Activated T-cell treated with anti-CD3 and anti-CD28 coated beads, Interleukin-2, amount 50 U/mL, for 48 hours (primary cell): Measurements from ENCODE around the gene TOP3B.
"Not testable (repeated sequence)": the region's sequence is repeated elsewhere in the genome, so short reads cannot be mapped to it uniquely, and the experiment has no call there.

Experiments used
- DNase-seq, 2 experiments: peaks; one replicate each; pipeline ENCODE4 v3.0.0-alpha.2; 2020

TOP3B gene

DNA sequence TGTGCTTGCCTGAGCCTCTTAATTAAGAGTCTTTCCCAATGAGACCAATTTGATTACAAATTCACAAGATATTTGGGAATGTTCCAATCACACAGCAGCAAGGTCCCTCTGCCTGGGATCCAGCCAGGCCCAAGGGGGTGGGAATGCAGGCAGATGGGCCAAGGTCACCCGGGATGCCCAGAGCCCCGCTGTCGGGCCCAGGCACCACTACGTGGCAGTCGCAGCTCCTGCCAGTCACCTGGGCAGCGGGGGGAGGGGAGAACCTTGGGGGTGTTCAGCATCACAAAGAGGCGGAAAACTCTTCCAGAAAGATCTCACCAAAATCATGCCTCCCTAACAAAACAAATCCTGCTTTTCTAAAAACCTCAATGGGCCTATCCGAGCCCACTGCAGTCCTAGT lies 60.9 kb downstream of the TOP3B start:
- no peak for DNase-seq

- DNase-seq, result no peak
Measured at GRCh38 chr22:21921184-21921721, 61.3 kb downstream of the TOP3B start.

GRCh38 chr22:21920341-21921183 lies 62.0 kb downstream of the TOP3B start:
- DNase-seq, result no peak

DNA sequence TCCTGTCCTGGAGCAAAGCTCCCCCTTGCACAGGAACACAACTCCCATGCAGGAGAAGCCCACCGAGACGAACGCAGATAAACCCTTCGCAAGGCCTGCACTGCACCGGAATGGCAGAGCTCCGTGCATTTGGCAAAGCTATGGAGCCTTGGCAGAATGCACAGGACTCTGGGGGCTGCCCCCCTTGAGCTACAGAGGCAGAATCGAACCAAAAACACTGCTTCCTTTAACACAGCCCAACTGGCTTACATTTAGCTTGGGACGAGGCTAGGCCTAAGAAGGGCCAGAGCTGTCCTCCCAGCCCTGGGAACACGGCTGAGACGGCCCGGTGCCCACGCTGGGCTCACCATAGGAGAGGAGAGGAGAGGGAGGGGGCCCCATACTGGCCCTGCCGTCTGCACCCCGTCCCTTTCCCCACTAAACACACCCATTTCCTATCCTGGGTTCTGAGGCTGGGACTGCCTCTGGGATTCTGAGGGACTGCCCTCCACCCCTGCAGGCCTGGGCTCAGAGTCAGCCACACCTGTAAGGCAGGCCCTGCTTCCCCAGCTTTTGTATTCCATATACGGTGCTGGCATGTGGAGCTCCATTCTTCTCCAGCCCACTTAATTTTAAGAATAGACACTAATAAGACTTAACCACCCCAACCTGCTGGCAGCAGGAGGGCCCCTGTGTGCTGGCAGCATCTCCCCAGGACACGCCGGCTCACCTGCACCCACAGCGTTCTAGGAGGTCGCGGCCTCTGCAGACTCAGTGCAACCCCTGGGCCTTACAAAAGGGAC lies 62.9 kb downstream of the TOP3B start:
- DNase-seq, result no peak

GRCh38 chr22:21918466-21919185 lies 64.0 kb downstream of the TOP3B start:
- DNase-seq, result no peak

DNA sequence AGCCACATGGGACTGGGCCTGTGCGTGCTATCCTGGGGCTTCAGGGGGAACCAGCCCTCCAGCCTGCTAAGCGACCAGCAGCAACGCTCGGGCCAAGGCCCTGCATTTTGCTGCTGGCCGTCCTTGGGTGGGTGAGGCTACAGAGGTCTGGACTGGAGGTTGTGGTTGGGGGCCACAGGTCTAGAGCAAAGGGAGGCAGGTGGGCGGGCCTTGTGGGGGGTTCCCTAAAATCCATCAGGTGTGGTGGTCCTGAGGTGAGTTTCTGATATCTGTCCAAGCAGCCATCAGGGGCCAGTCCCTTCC lies 64.7 kb downstream of the TOP3B start:
- DNase-seq, result no peak

GRCh38 chr22:21917181-21917958 lies 65.2 kb downstream of the TOP3B start:
- no peak for DNase-seq

GRCh38 chr22:21916309-21916918 lies 66.2 kb downstream of the TOP3B start:
- no peak for DNase-seq

DNA sequence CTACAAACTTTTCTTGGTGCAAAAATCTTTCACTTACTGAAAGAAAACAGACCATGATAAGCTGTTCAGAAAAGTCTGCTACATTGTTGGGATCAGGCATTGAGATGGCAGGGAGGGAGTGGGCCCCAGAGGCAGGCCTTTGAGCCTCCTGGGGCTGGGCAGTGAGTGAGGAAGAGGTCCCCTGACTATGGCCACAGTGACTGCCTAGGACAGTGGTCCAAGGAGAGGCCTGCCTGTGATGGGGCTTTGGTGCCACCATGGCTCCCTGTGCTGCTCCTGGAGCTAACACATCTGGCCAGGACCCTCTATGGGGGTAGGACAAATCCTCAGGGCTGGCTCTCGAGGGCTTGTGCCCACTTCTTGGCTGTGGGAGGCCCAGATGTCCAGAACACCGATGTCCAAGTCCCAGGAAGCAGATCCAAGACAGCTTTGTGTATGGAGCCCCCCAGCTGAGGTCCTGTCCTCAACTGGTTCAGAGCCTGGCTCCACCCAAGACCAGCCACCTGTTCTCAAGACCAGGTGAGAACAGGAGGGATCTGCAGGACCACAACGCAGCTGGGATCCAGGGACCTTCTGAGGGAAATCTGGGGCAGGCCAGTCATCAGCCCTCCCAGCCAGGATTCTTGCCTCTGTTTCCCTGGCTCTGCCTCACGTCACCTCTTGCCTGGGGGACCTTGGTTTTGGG lies 66.8 kb downstream of the TOP3B start:
- no peak for DNase-seq

DNA sequence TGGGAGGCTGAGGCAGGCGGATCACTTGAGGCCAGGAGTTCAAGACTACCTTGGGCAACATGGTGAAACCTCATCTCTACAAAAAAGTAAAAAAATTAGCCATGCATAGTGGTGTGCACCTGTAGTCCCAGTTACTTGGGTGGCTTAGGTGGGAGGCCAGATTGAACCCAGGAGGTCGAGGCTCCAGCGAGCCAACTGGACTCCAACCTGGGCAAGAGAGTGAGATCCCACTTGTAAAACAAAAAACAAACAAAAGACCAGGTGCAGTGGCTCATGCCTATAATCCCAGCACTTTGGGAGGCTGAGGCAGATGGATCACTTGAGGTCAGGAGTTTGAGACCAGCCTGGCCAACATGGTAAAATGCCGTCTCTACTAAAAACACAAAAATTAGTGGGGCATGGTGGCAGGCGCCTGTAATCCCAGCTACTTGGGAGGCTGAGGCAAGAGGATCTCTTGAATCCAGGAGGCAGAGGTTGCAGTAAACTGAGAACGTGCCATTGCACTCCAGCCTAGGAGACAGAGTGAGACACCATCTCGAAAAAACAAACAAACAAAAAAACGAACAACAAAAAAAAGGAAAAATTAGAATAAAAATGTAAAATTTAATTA lies 68.4 kb downstream of the TOP3B start:
- DNase-seq, result not testable (repeated sequence)

- DNase-seq, result not testable (repeated sequence)
Measured at GRCh38 chr22:21910367-21910766, 72.2 kb downstream of the TOP3B start.

GRCh38 chr22:21909871-21910270 lies 72.7 kb downstream of the TOP3B start:
- no peak for DNase-seq

DNA sequence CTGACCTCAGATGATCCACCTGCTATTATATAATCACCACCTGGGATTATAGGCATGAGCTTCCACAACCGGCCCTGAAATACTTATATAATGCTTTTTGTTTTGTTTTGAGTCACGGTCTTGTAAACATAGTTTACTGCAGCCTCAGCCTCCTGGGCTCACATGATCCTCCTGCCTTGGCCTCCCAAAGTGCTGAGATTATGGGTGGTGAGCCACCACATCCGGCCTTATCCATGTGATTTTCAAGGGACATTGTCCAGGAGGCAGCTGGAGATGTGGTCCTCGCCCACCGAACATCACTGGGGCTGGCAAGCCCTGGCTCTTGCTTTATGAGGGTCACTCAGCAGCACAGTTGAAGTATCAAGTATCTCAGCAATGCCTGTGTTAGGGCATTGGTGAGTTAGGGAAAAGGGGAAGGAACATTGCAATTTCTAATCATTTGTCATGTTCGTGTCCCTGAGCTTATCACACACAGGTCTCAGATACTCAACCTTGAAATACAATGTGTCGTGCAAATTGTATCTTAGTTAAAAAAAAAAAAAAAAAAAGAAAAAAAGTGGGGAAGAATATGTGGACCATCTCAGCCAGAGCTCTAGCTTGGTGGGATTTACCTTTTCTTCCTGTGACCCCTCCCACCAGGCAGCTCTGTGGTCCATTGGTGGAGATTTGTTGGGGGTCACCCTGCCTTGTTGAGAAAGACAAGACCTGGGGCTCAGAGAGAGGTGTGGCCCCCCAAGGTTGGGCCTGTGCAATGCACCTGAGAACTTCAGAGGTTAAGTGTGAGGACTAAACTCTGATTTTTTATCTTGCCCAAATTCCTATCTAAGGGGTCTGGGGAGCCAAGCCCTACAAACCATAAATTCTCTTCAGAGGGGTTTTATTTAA lies 74.7 kb downstream of the TOP3B start:
- no peak for DNase-seq
